Testis (tissue), 5 donors: ENCODE data around the gene MAGEB6B. TPM values are rescaled to one million over a fixed set of nuclear protein-coding genes. Genes with fewer than 3 reads are reported as not detected.
"Not testable (repeated sequence)": the region's sequence is repeated elsewhere in the genome, so short reads cannot be mapped to it uniquely, and the experiment has no call there.

ENCODE experiments used
- DNase-seq: peaks from one replicate; pipeline ENCODE4 v3.0.0-alpha.2; 2019
- H3K27ac ChIP-seq, 2 donors: fragments of 200-600 bp; sonication (generic); one replicate each; pipeline ENCODE4 v1.5.1; 2019
- H3K27me3 ChIP-seq: fragments of 200-600 bp; sonication (generic); one replicate; pipeline ENCODE4 v1.5.1; 2019
- H3K36me3 ChIP-seq: fragments of 200-600 bp; sonication (generic); one replicate; pipeline ENCODE4 v1.5.1; 2017; ENCODE audit warnings: low read depth; ENCODE audit errors: missing control alignments
- H3K4me1 ChIP-seq: fragments of 200-600 bp; sonication (generic); one replicate; pipeline ENCODE4 v1.5.1; 2019
- H3K4me3 ChIP-seq, 2 donors: fragments of 200-600 bp; sonication (generic); one replicate each; pipeline ENCODE4 v1.5.1; 2017 to 2019
- H3K9me3 ChIP-seq: fragments of 200-600 bp; sonication (generic); one replicate; pipeline ENCODE4 v1.5.1; 2017
- CTCF ChIP-seq, 3 experiments: fragments of 450-650 bp in 2 of 3; fragments of 200-600 bp in 1 of 3; sonication (generic) in 1 of 3; IDR thresholded peaks; one replicate each; pipeline ENCODE4 v1.5.1; 2016 to 2019; ENCODE audit warnings: antibody characterized with exemption in 3 of 3, mild to moderate bottlenecking in 2 of 3, moderate library complexity in 1 of 3
- POLR2A ChIP-seq: fragments of 450-650 bp; IDR thresholded peaks from one replicate; pipeline ENCODE4 v1.6.1; 2017; ENCODE audit warnings: antibody characterized with exemption, mild to moderate bottlenecking, moderate library complexity
- WGBS, 2 donors: methylation state at CpG; one replicate each; pipeline ENCODE4 v1.1.5; 2018; 5-methylcytosine and 5-hydroxymethylcytosine counted together
- intact Hi-C: fragments of 100-400 bp; cut with DNase I; formaldehyde crosslinking; loops from one replicate; pipeline ENCODE4 v1.15.1; 2023; ENCODE audit warnings: low total_unique reads
- long read RNA-seq, 2 donors: transcript quantifications; one replicate each; lab custom pipeline, GENCODE V29; 2026
- polyA plus RNA-seq: library from polyadenylated mRNA; stranded (reverse); fragments of 350-450 nt; fragmentation: Illumina TruSeq; extraction: RNeasy Lipid Tissue Mini Kit (QIAGEN cat#74804); gene quantifications from one replicate; pipeline ENCODE4 v1.2.3, GENCODE V29; 2014; ENCODE audit warnings: low read depth, low replicate concordance; ENCODE audit not compliant: insufficient read depth
- total RNA-seq, 2 donors: library from RNA; depleted of rRNA; stranded (reverse); fragments of >200 nt; gene quantifications; one replicate each; pipeline ENCODE4 v1.2.3, GENCODE V29; 2016

MAGEB6B gene
- under 1 TPM; 0.79 to 0.81 TPM for total RNA-seq
- 0.55 TPM for polyA plus RNA-seq
- long read RNA-seq, donor 1: 0 reads
- long read RNA-seq, donor 2: 0 reads

- no peak for DNase-seq
- Histone ChIP-seq H3K4me3 (no peak within 1 kb of the TSS), H3K27ac (no peak within 1 kb of the TSS), H3K27me3 (no peaks in the 10 kb centered on the region), H3K9me3 (no peaks in the 10 kb centered on the region), H3K4me1 (no peaks in the 10 kb centered on the region), H3K36me3 (no peaks in the 10 kb centered on the region)
- WGBS, 2 donors: 90 to 93% methylated on average over 2 to 10 of the region's 10 CpGs
- TF ChIP-seq POLR2A (no peak), CTCF (IDR thresholded peaks at IDR 0.05) (no peak)
- intact Hi-C loops: no loop called here
Measured at GRCh38 chrX:26160301-26160700, at the start of gene MAGEB6B. TSS of gene MAGEB6B (plus strand) at chrX:26160601. CDS start at chrX:26160601, 0 bp downstream.

DNA sequence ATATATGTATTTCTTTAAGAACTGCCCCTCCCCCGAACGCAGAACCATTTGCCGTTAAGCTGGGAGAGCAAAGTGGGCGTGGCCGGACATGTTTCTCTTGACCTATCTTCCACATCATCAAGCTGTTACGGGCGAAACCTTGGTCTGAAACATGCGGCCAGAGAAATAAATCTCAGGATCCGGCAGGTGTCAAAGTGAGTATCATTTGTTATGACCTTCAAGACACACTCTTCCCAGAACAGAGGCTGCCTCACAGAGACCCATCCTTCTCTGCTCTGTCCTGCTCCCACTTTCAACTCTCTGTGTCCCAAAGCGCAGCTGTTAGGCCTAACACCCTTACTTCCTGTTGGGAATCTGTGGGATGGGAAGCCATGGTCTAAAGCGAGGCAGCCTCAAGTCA lies 22.1 kb upstream of the MAGEB6B start, which contains the start of gene MAGEB18:
Gene MAGEB18, plus strand, starts transcription at position 70 of the 400 bp plus-strand sequence. CDS start 643 bp downstream, outside the sequence.
- no peak for TF ChIP-seq CTCF (IDR thresholded peaks at IDR 0.05)
- no peak for TF ChIP-seq POLR2A
- Histone ChIP-seq H3K36me3 (no peaks in the 10 kb centered on the region), H3K27ac (no peak within 1 kb of the TSS), H3K4me1 (no peaks in the 10 kb centered on the region), H3K27me3 (no peaks in the 10 kb centered on the region), H3K9me3 (no peaks in the 10 kb centered on the region), H3K4me3 (no peak within 1 kb of the TSS)
- WGBS, 2 donors: 61% methylated on average over 10 to 11 of the region's 11 CpGs
- intact Hi-C loops: no loop called here
- no peak for DNase-seq

GRCh38 chrX:26146024-26146423 lies 14.4 kb upstream of the MAGEB6B start:
- Histone ChIP-seq H3K4me3 (no peak overlapping the region), H3K27me3 (no peaks in the 10 kb centered on the region), H3K9me3 (no peaks in the 10 kb centered on the region), H3K36me3 (no peaks in the 10 kb centered on the region), H3K27ac (no peak overlapping the region), H3K4me1 (no peaks in the 10 kb centered on the region)
- 24 to 34% methylated on average over 2 of the region's 2 CpGs for WGBS, 2 donors
- intact Hi-C loops: no loop called here
- no peak for DNase-seq
- TF ChIP-seq CTCF (IDR thresholded peaks at IDR 0.05): no peak

- WGBS, 2 donors: 69 to 81% methylated on average over 9 to 17 of the region's 17 CpGs
- DNase-seq: peak; percentile 56
- H3K27me3 ChIP-seq: no peaks in the 10 kb centered on the region
- H3K4me3 ChIP-seq: peak within 1 kb of the TSS in 1 of 2 donors; percentile 7
- H3K9me3 ChIP-seq: no peaks in the 10 kb centered on the region
- no peaks in the 10 kb centered on the region for H3K36me3 ChIP-seq
- intact Hi-C loops: no loop called here
- H3K4me1 ChIP-seq: no peaks in the 10 kb centered on the region
- TF ChIP-seq POLR2A (no peak), CTCF (IDR thresholded peaks at IDR 0.05) (no peak)
- H3K27ac ChIP-seq: no peak within 1 kb of the TSS
Measured at GRCh38 chrX:26192204-26192603, 31.8 kb downstream of the MAGEB6B start, which contains the start of gene MAGEB6. TSS of gene MAGEB6 (plus strand) at chrX:26192440. CDS start at chrX:26193847, 1,407 bp downstream.

- intact Hi-C loops: no loop called here
- H3K4me3 ChIP-seq: no peak overlapping the region
- no peaks in the 10 kb centered on the region for H3K27me3 ChIP-seq
- no peak for TF ChIP-seq POLR2A
- no peak for DNase-seq
- no peaks in the 10 kb centered on the region for H3K9me3 ChIP-seq
- H3K36me3 ChIP-seq: no peaks in the 10 kb centered on the region
- H3K27ac ChIP-seq: no peak overlapping the region
- no peaks in the 10 kb centered on the region for H3K4me1 ChIP-seq
Measured at GRCh38 chrX:26203561-26203960, 43.2 kb downstream of the MAGEB6B start.

DNA sequence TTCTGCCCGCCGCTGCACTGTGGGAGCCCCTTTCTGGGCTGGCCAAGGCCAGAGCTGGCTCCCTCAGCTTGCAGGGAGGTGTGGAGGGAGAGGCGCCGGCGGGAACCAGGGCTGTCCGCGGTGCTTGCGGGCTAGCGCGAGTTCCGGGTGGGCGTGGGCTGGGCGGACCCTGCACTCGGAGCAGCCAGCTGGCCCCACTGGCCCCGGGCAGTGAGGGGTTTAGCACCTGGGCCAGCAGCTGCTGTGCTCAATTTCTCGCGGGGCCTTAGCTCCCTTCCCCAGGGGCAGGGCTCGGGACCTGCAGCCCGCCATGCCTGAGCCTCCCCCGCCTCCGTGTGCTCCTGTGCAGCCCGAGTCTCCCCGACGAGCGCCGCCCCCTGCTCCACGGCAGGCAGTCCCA lies 44.3 kb downstream of the MAGEB6B start:
- H3K27ac ChIP-seq, H3K27me3 ChIP-seq, DNase-seq, H3K36me3 ChIP-seq, H3K4me1 ChIP-seq, H3K4me3 ChIP-seq, H3K9me3 ChIP-seq, intact Hi-C loops: not testable (repeated sequence)
- 67 to 73% methylated on average over 11 to 19 of the region's 27 CpGs for WGBS, 2 donors
